Measurements from ENCODE around the gene TRMT10A.

- TF ChIP-seq EP300 (conservative IDR thresholded peaks at IDR 0.05; ENCODE audit: poor library complexity, severe bottlenecking) (no peak), CTCF (IDR thresholded peaks at IDR 0.05; ENCODE audit: poor library complexity, severe bottlenecking) (no peak), POLR2AphosphoS5 (IDR thresholded peaks at IDR 0.05) (no peak), REST (IDR thresholded peaks at IDR 0.05; ENCODE audit: borderline replicate concordance) (no peak), TAF1 (IDR thresholded peaks at IDR 0.05; ENCODE audit: low read depth) (no peak)
Measured at GRCh38 chr4:99564921-99565320, 1.1 kb upstream of the TRMT10A start.

All from neural cell (in vitro differentiated cells).